Measurements from ENCODE around the gene PCK2. TPM values are rescaled to one million over a fixed set of nuclear protein-coding genes. Genes with fewer than 3 reads are reported as not detected.

The PCK2 gene
- total RNA-seq, 1 donor from 2014 or later: 18.7 TPM

DNA sequence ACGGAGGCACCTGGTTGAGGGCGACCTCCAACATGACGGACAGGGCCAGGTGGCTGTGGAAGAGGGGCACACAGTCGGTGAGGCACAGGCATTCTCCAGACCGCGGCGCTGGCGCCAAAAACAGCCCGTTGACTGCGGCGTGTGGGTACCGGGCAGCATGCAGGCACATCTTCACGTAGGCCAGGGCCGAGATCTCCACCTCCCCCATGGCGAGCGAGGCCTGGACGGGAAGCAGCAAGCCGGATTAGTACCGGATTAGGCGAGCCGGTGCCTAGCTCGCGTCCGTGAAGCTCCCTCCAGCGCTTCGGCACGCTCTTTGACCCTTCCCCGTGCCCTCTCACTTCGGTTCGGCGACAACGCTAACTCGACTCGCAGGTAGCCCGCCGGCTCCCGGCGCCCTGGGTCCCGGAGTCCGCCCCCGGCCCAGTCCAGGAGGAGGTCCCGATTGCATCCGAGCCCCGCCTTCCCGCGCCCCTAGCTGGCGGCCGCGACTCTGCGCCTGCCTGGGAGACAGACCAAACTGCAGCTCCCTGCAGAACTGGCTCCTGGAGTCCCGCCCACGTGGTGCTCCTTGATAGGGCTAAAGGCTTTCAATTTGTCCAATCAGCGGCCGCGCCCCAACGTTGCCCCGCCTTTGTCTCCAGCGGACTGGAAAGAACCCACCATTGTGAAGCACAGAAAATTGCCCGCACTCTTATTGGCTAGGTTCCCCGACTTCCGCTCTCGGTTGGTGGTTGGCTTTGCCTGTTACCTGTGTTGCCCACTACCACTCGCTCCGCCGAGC, 47.2 kb downstream of the PCK2 start, which contains the start of gene EMC9:
Gene EMC9 (minus strand): TSS at position 495 of the 784 bp plus-strand sequence. CDS start 287 bp downstream, at position 208.
- H3K36me3 ChIP-seq: peaks cover 0 to 22% of the 10 kb centered on the region in 2 donors
- intact Hi-C loops (cut with DNase I): loop anchor here (2.0 kb wide), 1 partner anchor 26 kb away; the partner anchor contains the start of genes DCAF11 and NRL
- peak within 1 kb of the TSS; percentile 68 to 94 for H3K4me3 ChIP-seq
- peaks cover 63% of the 10 kb centered on the region for H3K4me1 ChIP-seq
- peak within 1 kb of the TSS; percentile 84 for H3K27ac ChIP-seq
- H3K9me3 ChIP-seq: no peaks in the 10 kb centered on the region
- DNase-seq (ENCODE audit: extremely low spot score in 2 of 2): peak; percentile 99 to 100
- H3K27me3 ChIP-seq: no peaks in the 10 kb centered on the region
- TF ChIP-seq POLR2A (IDR thresholded peaks at IDR 0.05): peak in 1 of 2 donors; percentile 73
- TF ChIP-seq, protein P1, sequence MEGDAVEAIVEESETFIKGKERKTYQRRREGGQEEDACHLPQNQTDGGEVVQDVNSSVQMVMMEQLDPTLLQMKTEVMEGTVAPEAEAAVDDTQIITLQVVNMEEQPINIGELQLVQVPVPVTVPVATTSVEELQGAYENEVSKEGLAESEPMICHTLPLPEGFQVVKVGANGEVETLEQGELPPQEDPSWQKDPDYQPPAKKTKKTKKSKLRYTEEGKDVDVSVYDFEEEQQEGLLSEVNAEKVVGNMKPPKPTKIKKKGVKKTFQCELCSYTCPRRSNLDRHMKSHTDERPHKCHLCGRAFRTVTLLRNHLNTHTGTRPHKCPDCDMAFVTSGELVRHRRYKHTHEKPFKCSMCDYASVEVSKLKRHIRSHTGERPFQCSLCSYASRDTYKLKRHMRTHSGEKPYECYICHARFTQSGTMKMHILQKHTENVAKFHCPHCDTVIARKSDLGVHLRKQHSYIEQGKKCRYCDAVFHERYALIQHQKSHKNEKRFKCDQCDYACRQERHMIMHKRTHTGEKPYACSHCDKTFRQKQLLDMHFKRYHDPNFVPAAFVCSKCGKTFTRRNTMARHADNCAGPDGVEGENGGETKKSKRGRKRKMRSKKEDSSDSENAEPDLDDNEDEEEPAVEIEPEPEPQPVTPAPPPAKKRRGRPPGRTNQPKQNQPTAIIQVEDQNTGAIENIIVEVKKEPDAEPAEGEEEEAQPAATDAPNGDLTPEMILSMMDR (IDR thresholded peaks at IDR 0.05): peak in 1 of 3 experiments; percentile 52
- TF ChIP-seq POLR2AphosphoS5 (IDR thresholded peaks at IDR 0.05; ENCODE audit: insufficient read depth in 1 of 2, low read depth in 1 of 2): peak; percentile 94 to 96

DNA sequence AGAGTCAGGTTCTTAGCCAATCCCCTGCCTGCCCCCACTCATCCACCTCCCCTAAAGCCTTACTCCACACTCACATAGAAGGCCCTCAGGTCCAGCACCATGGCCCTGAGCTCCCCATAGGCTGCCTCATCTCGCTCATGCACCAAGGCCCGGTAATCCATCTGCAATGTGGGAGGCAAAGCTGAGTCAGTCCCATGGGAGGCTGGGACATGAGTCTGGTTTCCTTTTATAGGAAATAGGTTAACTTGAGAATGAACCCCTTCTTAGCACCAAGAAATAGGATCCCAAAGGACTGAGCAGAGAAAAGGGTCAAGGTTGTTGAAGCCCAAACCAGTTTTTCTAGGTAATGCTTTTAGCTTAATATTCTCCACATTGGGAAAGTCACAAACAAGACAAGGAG, 49.4 kb downstream of the PCK2 start:
- H3K27me3 ChIP-seq: no peaks in the 10 kb centered on the region
- DNase-seq (ENCODE audit: extremely low spot score in 2 of 2): no peak
- no peak overlapping the region for H3K27ac ChIP-seq
- H3K4me1 ChIP-seq: peaks cover 55% of the 10 kb centered on the region
- H3K9me3 ChIP-seq: no peaks in the 10 kb centered on the region
- H3K4me3 ChIP-seq: no peak overlapping the region
- TF ChIP-seq, protein P1 (IDR thresholded peaks at IDR 0.05): no peak
- TF ChIP-seq POLR2AphosphoS5 (IDR thresholded peaks at IDR 0.05; ENCODE audit: insufficient read depth in 1 of 2, low read depth in 1 of 2): no peak
- no peak for TF ChIP-seq POLR2A (IDR thresholded peaks at IDR 0.05)
- intact Hi-C loops (cut with DNase I): no loop called here
- H3K36me3 ChIP-seq: peaks cover 0 to 10% of the 10 kb centered on the region in 2 donors

DNA sequence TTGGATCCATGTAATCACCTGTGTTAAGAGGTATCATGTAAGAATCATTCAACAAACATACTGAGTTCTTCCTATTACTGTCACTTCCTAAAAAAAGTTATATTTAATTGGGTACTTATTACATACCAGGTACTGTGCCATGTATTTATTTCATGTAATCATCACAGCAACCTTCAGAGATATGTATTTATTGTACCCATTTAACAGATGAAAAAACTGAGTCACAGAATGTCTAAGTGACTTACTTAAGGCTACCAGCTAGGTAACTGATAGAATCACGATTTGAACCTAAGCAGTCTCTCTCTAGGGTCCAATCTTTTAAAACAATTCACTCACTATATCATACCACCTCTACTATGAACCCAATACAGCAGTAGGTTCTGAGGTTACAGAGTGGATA, 50.3 kb downstream of the PCK2 start:
- Histone ChIP-seq H3K9me3 (no peaks in the 10 kb centered on the region), H3K27ac (peak overlapping the region; percentile 87), H3K27me3 (no peaks in the 10 kb centered on the region), H3K4me1 (peaks cover 55% of the 10 kb centered on the region), H3K36me3 (peaks cover 0 to 8% of the 10 kb centered on the region in 2 donors), H3K4me3 (no peak overlapping the region)
- TF ChIP-seq POLR2A (IDR thresholded peaks at IDR 0.05) (no peak), POLR2AphosphoS5 (IDR thresholded peaks at IDR 0.05; ENCODE audit: insufficient read depth in 1 of 2, low read depth in 1 of 2) (no peak)
- TF ChIP-seq, protein P1 (IDR thresholded peaks at IDR 0.05): no peak
- DNase-seq (ENCODE audit: extremely low spot score in 2 of 2): no peak
- intact Hi-C loops (cut with DNase I): no loop called here

DNA sequence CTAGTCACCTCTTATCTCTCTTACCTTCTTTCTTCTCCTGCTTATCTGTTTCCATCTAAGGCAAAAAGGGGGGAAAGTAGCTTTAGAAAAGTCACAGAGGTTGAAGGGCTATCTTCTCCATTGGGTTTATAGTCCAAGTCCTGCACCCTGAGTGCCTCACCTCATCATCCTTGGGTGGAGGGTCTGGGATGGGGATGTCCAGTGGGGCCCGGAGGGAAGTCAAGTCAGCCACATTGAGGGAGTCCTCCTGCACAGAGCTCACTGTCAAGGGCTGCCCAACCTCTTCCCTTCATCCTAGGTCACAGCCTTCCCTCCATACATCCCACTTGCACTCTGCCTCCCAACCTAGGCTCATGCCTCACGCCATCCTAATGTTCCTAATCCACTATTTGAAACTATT, 51.1 kb downstream of the PCK2 start:
- intact Hi-C loops (cut with DNase I): no loop called here
- H3K36me3 ChIP-seq: peaks cover 0 to 15% of the 10 kb centered on the region in 2 donors
- H3K27ac ChIP-seq: peak overlapping the region; percentile 87
- H3K27me3 ChIP-seq: no peaks in the 10 kb centered on the region
- peaks cover 47% of the 10 kb centered on the region for H3K4me1 ChIP-seq
- H3K4me3 ChIP-seq: no peak overlapping the region
- DNase-seq (ENCODE audit: extremely low spot score in 2 of 2): no peak
- H3K9me3 ChIP-seq: no peaks in the 10 kb centered on the region
- no peak for TF ChIP-seq POLR2A (IDR thresholded peaks at IDR 0.05)
- TF ChIP-seq, protein P1 (IDR thresholded peaks at IDR 0.05): no peak
- TF ChIP-seq POLR2AphosphoS5 (IDR thresholded peaks at IDR 0.05; ENCODE audit: insufficient read depth in 1 of 2, low read depth in 1 of 2): no peak

Data from vagina (tissue), 2 donors.